GM19099 (cell line): Measurements from ENCODE around the gene MPV17L2.

Source experiments
- POLR2A ChIP-seq: IDR thresholded peaks from 3 replicates; pipeline ENCODE4 v1.6.1; 2011; ENCODE audit warnings: low read depth; ENCODE audit not compliant: insufficient read length; ENCODE audit errors: extremely low read depth

Gene MPV17L2

DNA sequence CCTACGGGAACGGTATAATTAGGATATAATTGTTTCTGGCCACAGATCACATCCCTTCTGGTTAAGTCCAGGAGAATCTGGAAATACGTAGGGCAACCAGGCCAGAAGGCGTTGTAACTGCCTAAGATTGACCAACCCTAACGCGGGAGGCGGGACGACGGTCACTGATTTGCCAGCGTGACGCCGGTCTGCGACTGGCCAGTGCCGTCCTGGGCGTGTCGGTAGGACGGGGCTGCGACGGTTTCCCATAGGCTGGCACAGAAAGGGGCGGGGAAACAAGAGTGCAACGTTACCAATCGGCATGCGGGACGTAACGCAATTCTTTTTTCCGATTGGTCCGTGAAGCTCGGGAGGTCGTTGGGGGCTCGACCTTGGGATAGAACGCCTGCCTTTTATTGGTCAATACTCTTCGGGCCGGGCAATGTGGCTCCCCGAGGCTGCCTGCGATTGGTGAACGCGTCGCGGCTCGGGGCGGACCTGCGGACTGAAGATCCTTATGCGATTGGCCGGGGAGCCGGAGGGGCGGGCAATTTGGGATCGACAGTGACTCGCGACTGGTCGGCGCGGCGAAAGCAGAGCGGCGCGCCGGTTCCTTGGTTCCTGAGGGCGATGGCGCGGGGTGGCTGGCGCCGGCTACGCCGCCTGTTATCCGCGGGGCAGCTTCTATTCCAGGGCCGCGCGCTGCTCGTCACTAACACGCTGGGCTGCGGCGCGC, at the start of gene MPV17L2:
Gene MPV17L2 (plus strand): TSS at position 546 of the 715 bp plus-strand sequence. CDS start 64 bp downstream, at position 610.
- TF ChIP-seq POLR2A, result peak; percentile 79

DNA sequence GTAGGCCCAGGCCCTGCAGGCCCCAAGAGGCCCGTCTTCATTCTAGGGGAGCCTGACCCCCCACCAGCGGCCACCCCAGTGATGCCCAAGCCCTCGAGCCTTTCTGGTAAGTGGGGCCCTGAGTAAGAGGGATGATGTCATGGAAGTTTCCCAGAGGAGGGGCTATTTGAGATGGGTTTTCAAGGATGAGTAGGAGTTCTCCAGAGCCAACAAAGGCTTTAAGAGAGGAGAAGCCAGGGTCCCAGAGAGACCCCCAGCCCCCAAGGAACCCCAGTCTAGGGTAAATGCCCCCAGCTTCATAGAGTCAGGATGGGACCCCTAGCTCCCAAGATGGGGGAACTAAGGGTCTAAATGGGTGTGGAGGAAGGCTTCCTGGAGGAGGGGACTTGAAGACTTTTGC, 49.1 kb upstream of the MPV17L2 start:
- TF ChIP-seq POLR2A, result no peak

- TF ChIP-seq POLR2A, result no peak
Measured at GRCh38 chr19:18144361-18144760, 48.7 kb upstream of the MPV17L2 start.

- no peak for TF ChIP-seq POLR2A
Measured at GRCh38 chr19:18144906-18145305, 48.1 kb upstream of the MPV17L2 start.

DNA sequence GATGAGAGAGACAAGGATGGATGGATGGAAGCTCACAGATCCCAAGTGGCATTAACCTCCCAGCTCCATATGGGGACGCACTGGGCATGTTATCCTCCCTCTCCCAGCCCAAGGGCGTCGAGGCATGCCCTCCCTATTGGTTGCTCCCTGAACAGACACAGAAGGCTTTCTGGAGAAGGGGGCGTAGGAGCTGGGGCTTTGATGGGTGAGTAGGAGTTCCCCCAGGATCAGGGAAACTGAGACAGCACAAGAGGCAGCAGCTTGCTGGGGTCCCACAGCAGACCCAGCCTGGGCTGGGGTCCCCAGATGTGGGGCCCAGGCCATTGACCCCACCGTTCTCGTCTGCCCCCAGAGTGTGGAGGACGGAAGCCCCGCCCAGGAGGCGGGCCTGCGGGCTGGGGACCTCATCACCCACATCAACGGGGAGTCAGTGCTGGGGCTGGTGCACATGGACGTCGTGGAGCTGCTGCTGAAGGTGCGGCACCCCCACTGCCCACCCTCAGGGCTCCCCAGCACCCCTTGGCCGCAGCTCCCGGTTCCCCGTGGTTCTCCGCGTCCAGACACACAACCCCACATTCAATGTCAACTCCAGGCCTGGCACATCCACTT, 47.5 kb upstream of the MPV17L2 start:
- no peak for TF ChIP-seq POLR2A

- no peak for TF ChIP-seq POLR2A
Measured at GRCh38 chr19:18147396-18147795, 45.6 kb upstream of the MPV17L2 start.

DNA sequence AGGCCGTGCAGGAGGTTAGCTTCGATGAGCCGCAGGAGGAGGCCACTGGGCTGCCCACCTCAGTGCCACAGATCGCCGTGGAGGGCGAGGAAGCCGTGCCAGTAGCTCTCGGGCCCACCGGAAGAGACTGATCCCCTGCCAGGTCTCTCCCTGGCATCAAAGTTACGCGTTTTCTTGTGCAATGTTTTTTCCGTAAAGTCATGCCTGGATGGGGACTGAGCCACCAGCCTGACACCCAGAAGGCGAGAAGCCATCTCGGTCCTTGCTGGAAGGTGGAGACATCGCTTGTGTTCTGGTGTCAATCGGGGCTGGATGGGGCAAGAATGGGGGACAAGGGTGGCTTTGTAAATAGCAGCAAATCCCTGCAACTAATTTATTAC, 43.4 kb upstream of the MPV17L2 start:
- TF ChIP-seq POLR2A, result no peak

- no peak for TF ChIP-seq POLR2A
Measured at GRCh38 chr19:18150776-18151624, 42.0 kb upstream of the MPV17L2 start.

GRCh38 chr19:18152442-18152816, 40.6 kb upstream of the MPV17L2 start:
- peak; percentile 71 for TF ChIP-seq POLR2A

- TF ChIP-seq POLR2A, result peak; percentile 46
Measured at GRCh38 chr19:18152817-18153555, 40.0 kb upstream of the MPV17L2 start, which contains the start of gene PIK3R2. TSS of gene PIK3R2 (plus strand) at chr19:18153163. CDS start at chr19:18155880, 2,717 bp downstream.

DNA sequence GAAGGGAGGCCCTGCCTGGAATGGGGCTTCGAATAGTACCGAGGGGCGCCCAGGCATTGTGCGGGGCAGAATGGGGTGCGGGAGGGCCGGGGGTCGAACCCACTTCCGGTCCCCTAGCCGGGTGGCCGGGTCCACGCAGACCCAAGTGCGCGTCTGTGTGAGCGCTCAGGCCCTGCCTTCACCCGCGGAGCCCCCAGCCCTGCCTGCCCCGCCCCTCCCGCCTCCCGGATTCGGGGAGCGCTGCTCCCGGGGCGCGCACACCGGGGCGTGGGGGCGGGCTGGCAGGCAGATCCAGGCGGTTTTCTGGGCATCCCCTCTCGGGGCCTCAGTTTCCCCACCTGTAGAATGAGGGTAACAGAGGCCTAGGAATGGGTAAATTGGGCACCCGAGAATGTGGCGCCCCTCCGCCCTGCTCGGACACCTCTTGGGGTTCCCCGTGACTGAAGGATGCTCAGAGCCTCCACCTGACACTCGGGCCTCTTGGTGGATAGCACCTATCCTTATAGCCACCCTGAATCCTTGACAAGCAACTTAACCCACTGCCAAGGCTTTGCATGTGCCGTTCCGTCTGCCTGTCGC, 39.4 kb upstream of the MPV17L2 start:
- TF ChIP-seq POLR2A, result no peak

- no peak for TF ChIP-seq POLR2A
Measured at GRCh38 chr19:18155095-18156087, 37.6 kb upstream of the MPV17L2 start.

DNA sequence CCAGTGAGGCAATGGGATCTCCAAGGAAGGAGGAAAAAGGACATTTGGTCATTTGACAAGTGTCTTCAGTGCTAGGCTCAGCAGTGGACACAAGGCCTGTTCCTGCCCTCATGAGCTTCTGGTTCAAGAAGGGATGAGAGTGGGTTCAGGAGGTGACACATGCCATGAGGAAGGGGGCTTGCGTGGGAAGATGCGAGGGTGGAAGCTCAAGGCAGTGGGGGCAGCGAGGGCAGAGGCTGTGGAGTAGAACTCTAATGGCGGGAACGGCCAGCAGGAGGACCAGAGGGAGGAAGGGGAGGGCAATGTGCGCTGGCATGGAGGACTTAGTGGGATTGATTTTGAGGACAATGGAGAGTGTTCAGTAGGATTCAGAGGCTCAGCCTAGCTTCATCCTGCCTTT, 36.8 kb upstream of the MPV17L2 start:
- TF ChIP-seq POLR2A, result no peak
